ENCODE results near the gene KCNMA1.

GRCh38 chr10:77320971-77321471 is 316.6 kb downstream of the KCNMA1 start:
- no peak for TF ChIP-seq CTCF (IDR thresholded peaks at IDR 0.05; ENCODE audit: insufficient read depth, low read length, poor library complexity, severe bottlenecking)
- no peak for TF ChIP-seq EZH2phosphoT487 (conservative IDR thresholded peaks at IDR 0.05; ENCODE audit: low read length)

Data from SU-DHL-6 (cell line).